OCI-LY3 (cell line): Measurements from ENCODE around the gene HSPA9.
"Not testable (repeated sequence)": the region's sequence is repeated elsewhere in the genome, so short reads cannot be mapped to it uniquely, and the experiment has no call there.

Experiments
- H2AFZ ChIP-seq: fragments of 200-600, 300-600 bp; shearing (Covaris generic); 2 replicates; pipeline ENCODE4 v1.6.0; 2014; ENCODE audit warnings: antibody characterized with exemption, low read depth, low read length
- H3K27ac ChIP-seq: fragments of 200-600, 300-600 bp; sonication (generic); 2 replicates; pipeline ENCODE4 v1.5.1; 2014; ENCODE audit warnings: mild to moderate bottlenecking, low read length, moderate library complexity, mixed read lengths
- H3K27me3 ChIP-seq: fragments of 200-600, 300-600 bp; sonication (generic); 2 replicates; pipeline ENCODE4 v1.6.1; 2014; ENCODE audit warnings: low read depth, low read length, mixed read lengths
- H3K36me3 ChIP-seq: fragments of 200-600, 300-600 bp; sonication (generic); replicated peaks from 2 replicates; pipeline ENCODE3; 2014; ENCODE audit warnings: low read depth, low read length, mixed read lengths
- H3K4me1 ChIP-seq: fragments of 300-600, 200-600 bp; sonication (generic); 2 replicates; pipeline ENCODE4 v1.6.1; 2014; ENCODE audit warnings: low read length, mixed read lengths
- H3K4me2 ChIP-seq: fragments of 200-600, 300-600 bp; sonication (generic); 2 replicates; pipeline ENCODE4 v1.6.1; 2014; ENCODE audit warnings: low read length, mixed read lengths
- H3K4me3 ChIP-seq: fragments of 300-600, 200-600 bp; sonication (generic); 2 replicates; pipeline ENCODE4 v1.5.1; 2014; ENCODE audit warnings: antibody characterized with exemption, mild to moderate bottlenecking, low read length, moderate library complexity
- H3K79me2 ChIP-seq: fragments of 300-600, 200-600 bp; shearing (Covaris generic); 2 replicates; pipeline ENCODE4 v1.6.1; 2014; ENCODE audit warnings: mild to moderate bottlenecking, low read length, mixed read lengths
- H3K9ac ChIP-seq: fragments of 300-600, 200-600 bp; shearing (Covaris generic); 2 replicates; pipeline ENCODE4 v1.6.0; 2014; ENCODE audit warnings: mild to moderate bottlenecking, low read length, moderate library complexity
- H3K9me3 ChIP-seq: fragments of 200-600, 300-600 bp; shearing (Covaris generic); 2 replicates; pipeline ENCODE4 v1.6.1; 2014; ENCODE audit warnings: low read length, mixed read lengths; ENCODE audit not compliant: insufficient read depth
- H4K20me1 ChIP-seq: fragments of 200-600, 300-600 bp; sonication (generic); 2 replicates; pipeline ENCODE4 v1.6.1; 2016; ENCODE audit warnings: low read length, mixed read lengths; ENCODE audit not compliant: insufficient read depth
- EZH2phosphoT487 ChIP-seq: fragments of 200-600 bp; shearing (Covaris generic); IDR thresholded peaks from 2 replicates; pipeline ENCODE4 v1.6.1; 2018; ENCODE audit warnings: antibody characterized with exemption, mixed run types, low read depth
- TF ChIP-seq, protein P1 (sequence below): fragments of 200-600, 300-600 bp; sonication (generic); IDR thresholded peaks from 2 replicates; pipeline ENCODE4 v1.5.1; 2014; ENCODE audit warnings: antibody characterized with exemption, low read length, low read depth

HSPA9 gene

DNA sequence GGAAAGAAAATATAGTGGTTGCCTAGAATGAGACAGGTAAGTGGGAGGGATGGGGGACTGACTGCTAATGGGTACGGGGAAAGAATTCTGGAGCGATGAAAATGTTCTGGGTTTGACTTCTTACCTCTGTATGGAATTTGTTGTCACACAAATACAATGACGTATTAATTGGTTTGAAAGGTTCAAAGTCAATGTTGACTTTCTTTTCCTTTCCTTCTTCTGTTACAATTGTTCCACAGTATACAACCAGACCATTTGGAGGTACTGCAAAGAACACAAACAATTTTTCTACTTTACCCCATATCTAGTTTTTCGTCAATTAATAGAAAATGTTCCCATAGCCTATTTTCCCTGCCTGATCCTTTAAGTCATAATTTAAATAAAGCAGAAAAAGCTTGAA is 57.8 kb downstream of the HSPA9 start:
- Histone ChIP-seq H3K9ac (no peak overlapping the region), H3K27me3 (no peaks in the 10 kb centered on the region), H4K20me1 (peaks cover 8% of the 10 kb centered on the region; the same call in 1 of the 2 replicates), H3K4me2 (no peak overlapping the region), H2AFZ (no peak overlapping the region), H3K36me3 (peaks cover 23% of the 10 kb centered on the region), H3K27ac (no peak overlapping the region), H3K4me3 (no peak overlapping the region), H3K79me2 (peaks cover 54% of the 10 kb centered on the region), H3K9me3 (no peaks in the 10 kb centered on the region), H3K4me1 (no peaks in the 10 kb centered on the region)
- no peak for TF ChIP-seq EZH2phosphoT487
- TF ChIP-seq, protein P1, sequence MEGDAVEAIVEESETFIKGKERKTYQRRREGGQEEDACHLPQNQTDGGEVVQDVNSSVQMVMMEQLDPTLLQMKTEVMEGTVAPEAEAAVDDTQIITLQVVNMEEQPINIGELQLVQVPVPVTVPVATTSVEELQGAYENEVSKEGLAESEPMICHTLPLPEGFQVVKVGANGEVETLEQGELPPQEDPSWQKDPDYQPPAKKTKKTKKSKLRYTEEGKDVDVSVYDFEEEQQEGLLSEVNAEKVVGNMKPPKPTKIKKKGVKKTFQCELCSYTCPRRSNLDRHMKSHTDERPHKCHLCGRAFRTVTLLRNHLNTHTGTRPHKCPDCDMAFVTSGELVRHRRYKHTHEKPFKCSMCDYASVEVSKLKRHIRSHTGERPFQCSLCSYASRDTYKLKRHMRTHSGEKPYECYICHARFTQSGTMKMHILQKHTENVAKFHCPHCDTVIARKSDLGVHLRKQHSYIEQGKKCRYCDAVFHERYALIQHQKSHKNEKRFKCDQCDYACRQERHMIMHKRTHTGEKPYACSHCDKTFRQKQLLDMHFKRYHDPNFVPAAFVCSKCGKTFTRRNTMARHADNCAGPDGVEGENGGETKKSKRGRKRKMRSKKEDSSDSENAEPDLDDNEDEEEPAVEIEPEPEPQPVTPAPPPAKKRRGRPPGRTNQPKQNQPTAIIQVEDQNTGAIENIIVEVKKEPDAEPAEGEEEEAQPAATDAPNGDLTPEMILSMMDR: no peak

GRCh38 chr5:138515556-138516245 is 59.5 kb downstream of the HSPA9 start:
- H3K27ac ChIP-seq: no peak overlapping the region
- H3K4me2 ChIP-seq: no peak overlapping the region
- H3K27me3 ChIP-seq: no peaks in the 10 kb centered on the region
- H3K9me3 ChIP-seq: no peaks in the 10 kb centered on the region
- peaks cover 4% of the 10 kb centered on the region; the same call in 1 of the 2 replicates for H4K20me1 ChIP-seq
- no peak overlapping the region for H2AFZ ChIP-seq
- H3K4me3 ChIP-seq: no peak overlapping the region
- H3K4me1 ChIP-seq: no peaks in the 10 kb centered on the region
- TF ChIP-seq EZH2phosphoT487: no peak
- TF ChIP-seq, protein P1: no peak
- peaks cover 39% of the 10 kb centered on the region for H3K79me2 ChIP-seq
- H3K9ac ChIP-seq: no peak overlapping the region
- peaks cover 27% of the 10 kb centered on the region for H3K36me3 ChIP-seq

DNA sequence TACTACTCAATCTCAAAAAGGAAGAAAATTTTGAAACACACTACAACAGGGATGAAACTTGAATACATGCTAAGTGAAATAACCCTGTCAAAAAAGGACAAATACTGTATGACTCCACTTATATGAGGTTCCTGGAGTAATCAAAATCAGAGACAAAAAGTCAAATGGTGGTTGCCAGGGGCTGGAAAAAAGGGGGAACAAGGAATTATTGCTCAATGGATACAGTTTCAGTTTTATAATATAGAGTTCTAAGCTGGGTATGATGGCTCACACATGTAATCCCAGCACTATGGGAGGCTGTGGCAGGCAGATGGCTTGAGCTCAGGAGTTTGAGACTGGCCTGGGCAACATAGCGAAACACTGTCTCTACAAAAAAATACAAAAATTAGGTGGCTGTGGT is 61.2 kb downstream of the HSPA9 start:
- peaks cover 34% of the 10 kb centered on the region for H3K36me3 ChIP-seq
- TF ChIP-seq, protein P1: no peak
- TF ChIP-seq EZH2phosphoT487: no peak
- no peaks in the 10 kb centered on the region for H3K4me1 ChIP-seq
- no peak overlapping the region for H3K4me3 ChIP-seq
- H3K9ac ChIP-seq: no peak overlapping the region
- H3K79me2 ChIP-seq: peaks cover 30% of the 10 kb centered on the region
- no peak overlapping the region for H3K27ac ChIP-seq
- no peak overlapping the region for H2AFZ ChIP-seq
- H3K4me2 ChIP-seq: no peak overlapping the region
- no peaks in the 10 kb centered on the region for H3K27me3 ChIP-seq
- no peaks in the 10 kb centered on the region for H4K20me1 ChIP-seq
- no peaks in the 10 kb centered on the region for H3K9me3 ChIP-seq

DNA sequence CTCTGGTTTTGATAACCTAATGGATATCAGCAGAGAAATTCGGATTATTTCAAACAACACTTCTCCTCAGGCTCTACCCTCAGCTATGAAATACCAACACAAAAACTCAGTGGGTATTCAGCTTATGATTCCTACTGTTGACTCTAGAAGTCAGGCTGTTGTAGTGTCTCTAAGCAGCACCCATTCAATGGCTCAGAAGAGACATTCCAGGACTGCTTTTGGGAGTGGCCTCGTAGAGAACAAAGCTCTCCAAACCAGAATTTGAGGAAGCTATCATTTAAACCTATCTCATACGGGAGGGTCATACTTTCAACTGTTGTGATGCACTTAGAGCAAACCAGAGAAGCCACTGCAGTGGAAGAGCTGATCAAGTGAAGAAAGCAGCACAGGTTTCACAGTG is 66.2 kb downstream of the HSPA9 start:
- Histone ChIP-seq H3K9me3 (no peaks in the 10 kb centered on the region), H4K20me1 (no peaks in the 10 kb centered on the region), H3K4me2 (no peak overlapping the region), H3K9ac (no peak overlapping the region), H3K27ac (no peak overlapping the region), H3K79me2 (peaks cover 10% of the 10 kb centered on the region), H3K4me3 (no peak overlapping the region), H3K36me3 (peaks cover 14% of the 10 kb centered on the region), H3K4me1 (no peaks in the 10 kb centered on the region), H3K27me3 (no peaks in the 10 kb centered on the region), H2AFZ (no peak overlapping the region)
- no peak for TF ChIP-seq EZH2phosphoT487
- TF ChIP-seq, protein P1: no peak

- peaks cover 14% of the 10 kb centered on the region for H3K36me3 ChIP-seq
- H3K4me2 ChIP-seq: not testable (repeated sequence)
Observed at GRCh38 chr5:138507485-138507884, 67.7 kb downstream of the HSPA9 start.

More at GRCh38 chr5:138507485-138507884, 67.7 kb downstream of the HSPA9 start:
- H3K27me3 ChIP-seq, H3K9me3 ChIP-seq, H3K79me2 ChIP-seq, H4K20me1 ChIP-seq, H3K4me1 ChIP-seq, H2AFZ ChIP-seq, H3K9ac ChIP-seq, H3K4me3 ChIP-seq, H3K27ac ChIP-seq: not testable (repeated sequence)
